Peyer's patch (tissue), 4 donors: ENCODE data around the gene PGBD5. TPM values are rescaled to one million over a fixed set of nuclear protein-coding genes. Genes with fewer than 3 reads are reported as not detected.

Source experiments
- DNase-seq, 3 donors: peaks; one replicate each; pipeline ENCODE4 v3.0.0-alpha.2; 2017 to 2019
- H3K27ac ChIP-seq, 4 donors: fragments of 200-600 bp; sonication (generic); one replicate each; pipeline ENCODE4 v1.5.1; 2016 to 2019
- H3K27me3 ChIP-seq, 2 donors: fragments of 200-600 bp; sonication (generic); one replicate each; pipeline ENCODE4 v1.5.1; 2019
- H3K36me3 ChIP-seq, 3 donors: fragments of 200-600 bp; sonication (generic); one replicate each; pipeline ENCODE4 v1.5.1; 2016 to 2019
- H3K4me1 ChIP-seq, 4 donors: fragments of 200-600 bp; sonication (generic); one replicate each; pipeline ENCODE4 v1.5.1; 2016 to 2019
- H3K4me3 ChIP-seq, 4 donors: fragments of 200-600 bp; sonication (generic); 1 replicate in 3 of 4; 2 replicates in 1 of 4; pipeline ENCODE4 v1.5.1; 2016 to 2019; ENCODE audit warnings: mild to moderate bottlenecking in 1 of 4
- H3K9me3 ChIP-seq, 4 donors: fragments of 200-600 bp; sonication (generic); one replicate each; pipeline ENCODE4 v1.5.1; 2016 to 2019; ENCODE audit warnings: mild to moderate bottlenecking in 1 of 4
- CTCF ChIP-seq, 6 experiments: fragments of 450-650 bp in 4 of 6; fragments of 200-600 bp in 2 of 6; sonication (generic) in 1 of 6; IDR thresholded peaks; one replicate each; pipeline ENCODE4 v1.5.1; 2017 to 2019; ENCODE audit warnings: antibody characterized with exemption in 6 of 6, mild to moderate bottlenecking in 3 of 6, moderate library complexity in 1 of 6
- POLR2A ChIP-seq, 2 donors: fragments of 450-650 bp; IDR thresholded peaks; one replicate each; pipeline ENCODE4 v1.5.1; 2017; ENCODE audit warnings: antibody characterized with exemption in 2 of 2, mild to moderate bottlenecking in 2 of 2, moderate library complexity in 2 of 2
- total RNA-seq, 4 donors: library from RNA; depleted of rRNA; stranded (reverse); fragments of >200 nt; gene quantifications; one replicate each; pipeline ENCODE4 v1.1.0, GENCODE V29; 2016

The PGBD5 gene
- total RNA-seq, 4 donors from 2014 or later = under 0.01 to 4.1 (median 0.21) TPM

GRCh38 chr1:230342699-230343098, 83.4 kb downstream of the PGBD5 start:
- H3K4me3 ChIP-seq = no peak overlapping the region
- DNase-seq = no peak
- no peaks in the 10 kb centered on the region for H3K4me1 ChIP-seq
- H3K27ac ChIP-seq = no peak overlapping the region
- H3K9me3 ChIP-seq = no peaks in the 10 kb centered on the region
- no peak for TF ChIP-seq POLR2A (IDR thresholded peaks at IDR 0.05)
- TF ChIP-seq CTCF (IDR thresholded peaks at IDR 0.05) = no peak
- no peaks in the 10 kb centered on the region for H3K36me3 ChIP-seq
- no peaks in the 10 kb centered on the region for H3K27me3 ChIP-seq

GRCh38 chr1:230342019-230342418, 84.1 kb downstream of the PGBD5 start:
- no peak for TF ChIP-seq POLR2A (IDR thresholded peaks at IDR 0.05)
- TF ChIP-seq CTCF (IDR thresholded peaks at IDR 0.05) = no peak
- H3K4me1 ChIP-seq = no peaks in the 10 kb centered on the region
- H3K27ac ChIP-seq = no peak overlapping the region
- H3K27me3 ChIP-seq = no peaks in the 10 kb centered on the region
- no peaks in the 10 kb centered on the region for H3K9me3 ChIP-seq
- H3K36me3 ChIP-seq = no peaks in the 10 kb centered on the region
- no peak for DNase-seq
- no peak overlapping the region for H3K4me3 ChIP-seq

GRCh38 chr1:230341162-230341546, 85.0 kb downstream of the PGBD5 start:
- Histone ChIP-seq H3K27me3 (no peaks in the 10 kb centered on the region), H3K9me3 (no peaks in the 10 kb centered on the region), H3K4me3 (no peak overlapping the region), H3K36me3 (no peaks in the 10 kb centered on the region), H3K27ac (no peak overlapping the region), H3K4me1 (no peaks in the 10 kb centered on the region)
- DNase-seq = no peak
- TF ChIP-seq POLR2A (IDR thresholded peaks at IDR 0.05) (no peak), CTCF (IDR thresholded peaks at IDR 0.05) (no peak)

- TF ChIP-seq POLR2A (IDR thresholded peaks at IDR 0.05) = no peak
- no peak for TF ChIP-seq CTCF (IDR thresholded peaks at IDR 0.05)
- no peak for DNase-seq
- Histone ChIP-seq H3K9me3 (no peaks in the 10 kb centered on the region), H3K36me3 (no peaks in the 10 kb centered on the region), H3K4me3 (no peak overlapping the region), H3K27ac (no peak overlapping the region), H3K4me1 (no peaks in the 10 kb centered on the region), H3K27me3 (no peaks in the 10 kb centered on the region)
Observed at GRCh38 chr1:230340526-230341161, 85.5 kb downstream of the PGBD5 start.

GRCh38 chr1:230339033-230339432, 87.1 kb downstream of the PGBD5 start:
- Histone ChIP-seq H3K9me3 (no peaks in the 10 kb centered on the region), H3K36me3 (no peaks in the 10 kb centered on the region), H3K27ac (no peak overlapping the region), H3K4me3 (no peak overlapping the region), H3K4me1 (no peaks in the 10 kb centered on the region), H3K27me3 (no peaks in the 10 kb centered on the region)
- DNase-seq = no peak
- TF ChIP-seq CTCF (IDR thresholded peaks at IDR 0.05) (no peak), POLR2A (IDR thresholded peaks at IDR 0.05) (no peak)

GRCh38 chr1:230337266-230337665, 88.9 kb downstream of the PGBD5 start:
- no peak for DNase-seq
- Histone ChIP-seq H3K27ac (no peak overlapping the region), H3K4me3 (no peak overlapping the region), H3K27me3 (no peaks in the 10 kb centered on the region), H3K36me3 (no peaks in the 10 kb centered on the region), H3K9me3 (no peaks in the 10 kb centered on the region), H3K4me1 (no peaks in the 10 kb centered on the region)
- TF ChIP-seq CTCF (IDR thresholded peaks at IDR 0.05) (no peak), POLR2A (IDR thresholded peaks at IDR 0.05) (no peak)
